H9 (cell line): ENCODE results near the gene BRCA1. TPM values are rescaled to one million over a fixed set of nuclear protein-coding genes. Genes with fewer than 3 reads are reported as not detected.
A peak's percentile ranks its signal among the peaks of the same experiment; 100 is the strongest.

Experiments
- DNase-seq: peaks from one replicate; pipeline ENCODE4 v3.0.0-alpha.2; 2017
- H2AFZ ChIP-seq: one replicate; pipeline ENCODE4 v1.6.1; 2013; ENCODE audit warnings: mild to moderate bottlenecking, low read length, control low read depth, moderate library complexity
- H2AK5ac ChIP-seq: 2 replicates; pipeline ENCODE4 v1.6.1; 2013; ENCODE audit warnings: low read length, control low read depth, mixed read lengths; ENCODE audit not compliant: insufficient read length
- H2BK120ac ChIP-seq: one replicate; pipeline ENCODE4 v1.6.1; 2013; ENCODE audit warnings: low read depth, mild to moderate bottlenecking, low read length, control low read depth, inconsistent platforms; ENCODE audit not compliant: poor library complexity, severe bottlenecking
- H2BK12ac ChIP-seq: 2 replicates; pipeline ENCODE4 v1.6.1; 2013; ENCODE audit warnings: low read length, control low read depth, mixed read lengths, low read depth; ENCODE audit not compliant: insufficient read length
- H2BK15ac ChIP-seq: 2 replicates; pipeline ENCODE4 v1.6.1; 2013; ENCODE audit warnings: low read depth, low read length, control low read depth
- H2BK20ac ChIP-seq: one replicate; pipeline ENCODE4 v1.6.1; 2013; ENCODE audit warnings: low read depth, mild to moderate bottlenecking, low read length, control low read depth, inconsistent platforms; ENCODE audit not compliant: poor library complexity, severe bottlenecking
- H2BK5ac ChIP-seq: 2 replicates; pipeline ENCODE4 v1.6.1; 2013; ENCODE audit warnings: low read length, control low read depth, mixed read lengths; ENCODE audit not compliant: insufficient read length
- H3K14ac ChIP-seq: 2 replicates; pipeline ENCODE4 v1.6.1; 2013; ENCODE audit warnings: low read length, control low read depth; ENCODE audit not compliant: insufficient read depth
- H3K18ac ChIP-seq: 2 replicates; pipeline ENCODE4 v1.6.1; 2013; ENCODE audit warnings: low read depth, mild to moderate bottlenecking, mixed read lengths, low read length, control low read depth; ENCODE audit not compliant: insufficient read length
- H3K23ac ChIP-seq: 2 replicates; pipeline ENCODE4 v1.6.1; 2013; ENCODE audit warnings: low read length, control low read depth, mixed read lengths, low read depth; ENCODE audit not compliant: insufficient read length
- H3K23me2 ChIP-seq: 2 replicates; pipeline ENCODE4 v1.6.1; 2013; ENCODE audit warnings: low read depth, mild to moderate bottlenecking, mixed read lengths, low read length, control low read depth; ENCODE audit not compliant: insufficient read length, poor library complexity, severe bottlenecking
- H3K27ac ChIP-seq: 2 replicates; pipeline ENCODE4 v1.5.1; 2013; ENCODE audit warnings: low read length, control low read depth, mixed read lengths, low read depth; ENCODE audit not compliant: insufficient read length
- H3K27me3 ChIP-seq: 2 replicates; pipeline ENCODE4 v1.6.1; 2013; ENCODE audit warnings: low read length, control low read depth, inconsistent platforms; ENCODE audit not compliant: insufficient read depth
- H3K4ac ChIP-seq: 2 replicates; pipeline ENCODE4 v1.6.1; 2013; ENCODE audit warnings: low read depth, mild to moderate bottlenecking, control low read depth, inconsistent platforms, low read length, moderate library complexity
- H3K4me1 ChIP-seq: 2 replicates; pipeline ENCODE4 v1.6.1; 2013; ENCODE audit warnings: low read length, control low read depth, inconsistent platforms; ENCODE audit not compliant: insufficient read depth
- H3K4me2 ChIP-seq: 2 replicates; pipeline ENCODE4 v1.6.1; 2013; ENCODE audit warnings: low read length, control low read depth, mixed read lengths; ENCODE audit not compliant: insufficient read length, insufficient read depth
- H3K56ac ChIP-seq: 2 replicates; pipeline ENCODE4 v1.6.1; 2013; ENCODE audit warnings: low read depth, mild to moderate bottlenecking, mixed read lengths, low read length, control low read depth; ENCODE audit not compliant: insufficient read length
- H3K79me1 ChIP-seq: 2 replicates; pipeline ENCODE4 v1.6.1; 2013; ENCODE audit warnings: low read depth, mild to moderate bottlenecking, moderate library complexity, low read length, control low read depth, inconsistent platforms; ENCODE audit not compliant: insufficient read depth, poor library complexity, severe bottlenecking
- H3K79me2 ChIP-seq: 2 replicates; pipeline ENCODE4 v1.6.1; 2013; ENCODE audit warnings: low read length, control low read depth, inconsistent platforms; ENCODE audit not compliant: insufficient read depth
- H3K9ac ChIP-seq: 2 replicates; pipeline ENCODE4 v1.6.1; 2013; ENCODE audit warnings: low read length, control low read depth, mixed read lengths; ENCODE audit not compliant: insufficient read length; ENCODE audit errors: extremely low read depth
- H3K9me3 ChIP-seq: one replicate; pipeline ENCODE4 v1.6.1; 2013; ENCODE audit warnings: low read depth, low read length, inconsistent platforms; ENCODE audit not compliant: control insufficient read depth
- H3T11ph ChIP-seq: one replicate; pipeline ENCODE4 v1.6.1; 2013; ENCODE audit warnings: mild to moderate bottlenecking, low read length, control low read depth, inconsistent platforms
- H4K20me1 ChIP-seq: one replicate; pipeline ENCODE4 v1.6.1; 2013; ENCODE audit not compliant: control insufficient read depth, insufficient read length, insufficient read depth
- H4K5ac ChIP-seq: 2 replicates; pipeline ENCODE4 v1.6.1; 2013; ENCODE audit warnings: low read depth, mild to moderate bottlenecking, mixed read lengths, low read length, control low read depth; ENCODE audit not compliant: insufficient read length
- H4K8ac ChIP-seq: replicated peaks from 2 replicates; pipeline ENCODE4 v1.6.1; 2013; ENCODE audit warnings: low read length, control low read depth, mixed read lengths, low read depth; ENCODE audit not compliant: insufficient read length
- H4K91ac ChIP-seq: 2 replicates; pipeline ENCODE4 v1.6.1; 2013; ENCODE audit warnings: low read depth, mild to moderate bottlenecking, moderate library complexity, mixed read lengths, low read length, control low read depth; ENCODE audit not compliant: insufficient read length
- H3K27ac Mint-ChIP-seq, 3 experiments: 2 replicates in 2 of 3; 3 replicates in 1 of 3; pipeline ENCODE4 v1.8.0; 2020 to 2021; ENCODE audit warnings: mixed read lengths in 3 of 3, mild to moderate bottlenecking in 1 of 3, moderate library complexity in 1 of 3
- H3K27me3 Mint-ChIP-seq: 2 replicates; pipeline ENCODE4 v1.8.0; 2021; ENCODE audit warnings: low read depth, mild to moderate bottlenecking, moderate library complexity, mixed read lengths
- H3K36me3 Mint-ChIP-seq, 3 experiments: 2 replicates in 2 of 3; 3 replicates in 1 of 3; pipeline ENCODE4 v1.8.0; 2020 to 2021; ENCODE audit warnings: low read depth in 3 of 3, mixed read lengths in 3 of 3; ENCODE audit not compliant: insufficient read depth in 1 of 3
- H3K4me1 Mint-ChIP-seq, 2 experiments: 2 replicates each; pipeline ENCODE4 v1.8.0; 2020; ENCODE audit warnings: mixed read lengths in 2 of 2
- H3K4me3 Mint-ChIP-seq, 2 experiments: 2 replicates in 1 of 2; 3 replicates in 1 of 2; pipeline ENCODE4 v1.8.0; 2020 to 2021; ENCODE audit warnings: mild to moderate bottlenecking in 2 of 2, mixed read lengths in 2 of 2, moderate library complexity in 1 of 2
- H3K9me3 Mint-ChIP-seq, 2 experiments: 2 replicates in 1 of 2; 3 replicates in 1 of 2; pipeline ENCODE4 v1.8.0; 2020; ENCODE audit warnings: mild to moderate bottlenecking in 2 of 2, mixed read lengths in 2 of 2, moderate library complexity in 1 of 2
- CTCF ChIP-seq: fragments of 200-600 bp; sonication (generic); conservative IDR thresholded peaks from 3 replicates; pipeline ENCODE4 v1.8.0; 2021; ENCODE audit warnings: antibody characterized with exemption, mild to moderate bottlenecking
- WGBS: extraction: QIAGEN DNeasy Blood & Tissue Kit; methylation state at CpG from one replicate; pipeline ENCODE4 v1.1.7; 2013; ENCODE audit warnings: missing lambda C conversion rate, low lambda C conversion rate, mixed read lengths; ENCODE audit not compliant: insufficient read length; ENCODE audit errors: extremely low coverage; 5-methylcytosine and 5-hydroxymethylcytosine counted together
- total RNA-seq: library from RNA; stranded (reverse); gene quantifications from 2 replicates; pipeline ENCODE4 v1.2.1, GENCODE V29; 2021

The BRCA1 gene
- total RNA-seq, 1 experiment from 2014 or later, result 32.3 TPM

GRCh38 chr17:43013296-43013695, 111.9 kb downstream of the BRCA1 start:
- Histone ChIP-seq H3K9ac (no peak overlapping the region), H2BK5ac (no peak overlapping the region), H2AFZ (no peak overlapping the region), H4K8ac (no peak overlapping the region), H2BK12ac (no peak overlapping the region), H3K18ac (no peak overlapping the region), H3K4me2 (no peak overlapping the region), H3K27ac (no peak overlapping the region), H3K14ac (no peak overlapping the region), H3K23ac (no peak overlapping the region), H3K56ac (no peak overlapping the region), H4K20me1 (no peaks in the 10 kb centered on the region), H3K79me1 (no peaks in the 10 kb centered on the region), H3K23me2 (no peaks in the 10 kb centered on the region), H2AK5ac (no peak overlapping the region), H3K27me3 (no peaks in the 10 kb centered on the region), H3K79me2 (no peaks in the 10 kb centered on the region), H2BK120ac (no peak overlapping the region), H3K4me1 (no peaks in the 10 kb centered on the region; the same call in 1 of the 2 replicates), H4K5ac (no peak overlapping the region), H4K91ac (no peak overlapping the region), H3K4ac (no peak overlapping the region), H3K9me3 (no peaks in the 10 kb centered on the region), H3T11ph (no peak overlapping the region), H2BK20ac (no peak overlapping the region), H2BK15ac (no peak overlapping the region)
- no CpG with 5 or more reads among the region's 8 CpGs for WGBS
- no peak for DNase-seq
- Mint-ChIP-seq H3K4me1 (peaks cover 20 to 40% of the 10 kb centered on the region in 2 experiments), H3K27ac (peak overlapping the region; percentile 7 to 92 (median 15); a peak in 4 of 7 replicates), H3K9me3 (no peaks in the 10 kb centered on the region), H3K36me3 (peaks cover 11 to 33% (median 28%) of the 10 kb centered on the region in 3 experiments; a peak in 6 of 7 replicates), H3K27me3 (no peaks in the 10 kb centered on the region), H3K4me3 (no peak overlapping the region)
- TF ChIP-seq CTCF, result no peak
